Ectodermal cell (in vitro differentiated cells): ENCODE results near the gene PPFIBP2.

Experiments
- H3K27ac ChIP-seq: 2 replicates; pipeline ENCODE4 v1.7.0; 2013; ENCODE audit warnings: mild to moderate bottlenecking, low read depth, low read length; ENCODE audit not compliant: insufficient read depth, poor library complexity, severe bottlenecking
- H3K27me3 ChIP-seq: 2 replicates; pipeline ENCODE4 v1.7.0; 2013; ENCODE audit warnings: mild to moderate bottlenecking, low read length; ENCODE audit not compliant: insufficient read depth, control insufficient read depth, poor library complexity, severe bottlenecking
- H3K36me3 ChIP-seq: one replicate; pipeline ENCODE4 v1.7.0; 2013; ENCODE audit warnings: low read length; ENCODE audit not compliant: control insufficient read depth, insufficient read depth
- H3K4me1 ChIP-seq: one replicate; pipeline ENCODE4 v1.7.0; 2013; ENCODE audit warnings: low read length; ENCODE audit not compliant: control insufficient read depth, insufficient read depth
- H3K4me3 ChIP-seq: 2 replicates; pipeline ENCODE4 v1.7.0; 2013; ENCODE audit warnings: low read depth, low read length, control low read depth; ENCODE audit not compliant: insufficient read depth
- H3K9me3 ChIP-seq: 2 replicates; pipeline ENCODE4 v1.7.0; 2013; ENCODE audit warnings: mild to moderate bottlenecking, low read length, moderate library complexity; ENCODE audit not compliant: control insufficient read depth
- WGBS, 2 experiments: methylation state at CpG; one replicate each; pipeline ENCODE4 v1.1.7; 2013; ENCODE audit warnings: missing lambda C conversion rate in 2 of 2; 5-methylcytosine and 5-hydroxymethylcytosine counted together

Gene PPFIBP2

DNA sequence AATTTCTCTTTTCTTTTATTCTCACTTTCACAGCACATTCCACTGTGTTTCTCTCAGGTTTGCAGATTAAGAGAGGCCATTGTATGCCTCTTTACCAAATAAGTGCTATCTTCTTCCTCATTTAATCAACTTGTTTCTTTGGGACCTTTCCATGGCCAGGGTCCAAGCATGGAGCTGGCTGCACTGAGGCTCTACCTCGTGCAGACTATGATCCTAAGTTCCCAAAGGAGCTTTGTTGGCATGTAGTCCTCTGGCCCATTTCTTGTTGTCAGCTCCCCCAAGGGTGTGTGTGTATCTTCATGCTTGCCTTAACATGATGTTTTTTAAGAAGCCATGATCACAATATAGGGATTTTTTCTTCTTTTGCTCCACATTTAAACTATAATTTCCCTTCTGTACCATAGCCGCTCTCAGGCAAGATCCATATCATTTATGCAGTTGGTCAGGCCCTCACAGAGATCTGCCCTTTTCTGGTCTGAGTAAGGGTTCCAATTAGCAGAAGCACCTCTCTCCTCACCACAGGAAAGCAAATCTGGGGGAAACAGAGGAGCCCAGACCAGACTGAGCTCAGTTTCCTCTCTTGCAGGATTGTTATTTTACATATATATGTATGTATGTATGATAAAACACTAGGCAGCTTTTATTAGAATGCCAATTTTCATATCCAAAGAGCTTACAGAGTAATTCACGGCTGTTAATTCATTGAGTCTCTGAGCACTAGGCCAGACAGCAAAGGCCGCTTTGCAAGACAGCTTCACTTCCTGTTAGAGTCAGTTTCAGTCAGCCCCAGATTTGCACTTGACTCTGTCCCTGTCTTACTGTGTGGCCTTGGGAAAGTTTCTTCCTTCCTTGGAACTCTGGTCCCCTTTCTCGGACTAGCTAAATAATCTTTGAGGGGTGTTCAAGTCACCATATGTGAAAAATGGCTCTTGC is 125.2 kb downstream of the PPFIBP2 start:
- Histone ChIP-seq H3K36me3 (no peaks in the 10 kb centered on the region), H3K4me1 (peaks cover 3% of the 10 kb centered on the region), H3K27ac (no peak overlapping the region), H3K9me3 (no peaks in the 10 kb centered on the region), H3K27me3 (no peaks in the 10 kb centered on the region), H3K4me3 (no peak overlapping the region)
- 91 to 92% methylated on average over 5 of the region's 5 CpGs for WGBS, 2 experiments

DNA sequence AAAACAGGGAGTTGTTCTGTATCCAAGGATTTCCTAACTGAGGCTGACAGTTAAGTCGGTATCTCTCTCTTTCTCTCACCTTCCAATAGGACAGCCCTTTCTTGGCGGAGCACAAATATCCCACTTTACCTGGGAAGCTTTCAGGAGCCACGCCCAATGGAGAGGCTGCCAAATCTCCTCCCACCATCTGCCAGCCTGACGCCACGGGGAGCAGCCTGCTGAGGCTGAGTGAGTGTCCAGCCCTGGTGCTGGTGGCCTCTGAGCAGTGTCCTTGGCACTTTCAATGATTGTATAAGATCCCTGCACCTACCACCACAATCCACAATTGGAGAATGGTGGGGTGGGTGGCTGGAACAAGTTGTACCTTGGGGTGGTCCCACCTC is 125.8 kb downstream of the PPFIBP2 start:
- WGBS, 2 experiments = 91 to 92% methylated on average over 5 of the region's 5 CpGs
- Histone ChIP-seq H3K36me3 (no peaks in the 10 kb centered on the region), H3K27ac (no peak overlapping the region), H3K27me3 (no peaks in the 10 kb centered on the region), H3K4me3 (no peak overlapping the region), H3K4me1 (peaks cover 3% of the 10 kb centered on the region), H3K9me3 (no peaks in the 10 kb centered on the region)

- 93 to 97% methylated on average over 6 of the region's 6 CpGs for WGBS, 2 experiments
- H3K27me3 ChIP-seq = no peaks in the 10 kb centered on the region
- peaks cover 3% of the 10 kb centered on the region for H3K4me1 ChIP-seq
- H3K4me3 ChIP-seq = no peak overlapping the region
- H3K27ac ChIP-seq = no peak overlapping the region
- no peaks in the 10 kb centered on the region for H3K9me3 ChIP-seq
- H3K36me3 ChIP-seq = no peaks in the 10 kb centered on the region
Measured at GRCh38 chr11:7640816-7641215, 127.0 kb downstream of the PPFIBP2 start.

DNA sequence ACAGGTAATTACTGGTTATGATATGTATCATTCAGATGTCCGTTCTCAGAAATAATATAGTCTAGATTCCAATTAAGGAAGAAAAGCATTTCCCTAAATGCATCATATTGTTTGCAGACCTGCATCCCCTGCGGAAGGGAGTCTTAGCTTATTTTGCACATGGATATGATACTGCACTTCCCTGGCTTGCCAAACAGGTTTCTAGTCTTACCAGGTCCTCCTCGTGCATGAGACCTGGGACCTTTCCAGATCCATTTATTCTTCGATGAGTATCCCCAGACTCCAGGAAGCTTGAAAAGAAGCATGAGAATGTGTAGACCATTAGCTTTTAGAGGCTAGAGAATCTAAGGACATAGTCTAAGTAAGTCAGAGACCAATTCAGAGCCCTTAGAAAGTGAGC is 128.9 kb downstream of the PPFIBP2 start:
- Histone ChIP-seq H3K27me3 (no peaks in the 10 kb centered on the region), H3K27ac (no peak overlapping the region), H3K9me3 (no peaks in the 10 kb centered on the region), H3K4me1 (peaks cover 3% of the 10 kb centered on the region), H3K4me3 (no peak overlapping the region), H3K36me3 (no peaks in the 10 kb centered on the region)
- WGBS, 2 experiments = 68% methylated on average over 3 to 4 of the region's 4 CpGs

DNA sequence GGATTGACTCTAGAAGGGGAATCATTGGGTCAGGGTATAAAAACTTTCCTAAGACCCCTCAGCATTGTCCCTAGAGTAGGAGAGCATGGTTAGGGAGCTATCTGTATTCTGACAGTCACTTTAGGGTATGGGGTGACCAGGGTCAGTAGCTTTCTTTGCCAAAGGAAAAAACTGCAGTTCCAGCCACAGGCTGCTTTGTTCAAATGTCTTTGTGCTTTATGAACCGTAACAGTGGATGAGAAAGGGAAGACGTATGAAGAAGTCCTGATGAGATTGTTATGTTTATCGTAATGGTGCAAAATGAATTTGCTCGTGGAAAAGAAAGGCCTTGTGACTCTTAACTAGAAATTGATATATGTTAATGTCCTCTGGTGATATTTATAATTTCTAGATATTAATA is 129.5 kb downstream of the PPFIBP2 start:
- Histone ChIP-seq H3K27me3 (no peaks in the 10 kb centered on the region), H3K9me3 (no peaks in the 10 kb centered on the region), H3K36me3 (no peaks in the 10 kb centered on the region), H3K4me1 (peaks cover 3% of the 10 kb centered on the region), H3K27ac (no peak overlapping the region), H3K4me3 (no peak overlapping the region)
- 72 to 74% methylated on average over 4 of the region's 4 CpGs for WGBS, 2 experiments

DNA sequence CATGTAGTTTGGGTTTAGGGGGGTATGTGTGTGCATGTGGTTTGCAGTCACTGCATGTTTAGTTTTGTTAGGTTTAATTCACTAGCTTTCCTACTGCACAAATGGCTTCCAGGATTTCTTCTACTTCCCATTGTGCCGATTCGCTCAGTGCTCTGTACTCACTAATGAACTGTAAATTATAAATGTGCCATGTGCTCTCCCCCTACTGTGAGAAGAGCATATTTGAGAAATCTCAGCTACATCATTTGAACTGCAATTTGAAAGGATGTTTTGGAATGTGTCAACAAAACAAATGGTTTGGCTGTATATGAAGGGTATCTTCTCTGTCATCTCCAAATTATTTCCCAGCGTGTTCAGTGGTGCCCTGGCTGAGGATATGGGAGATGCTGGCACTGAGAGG is 131.4 kb downstream of the PPFIBP2 start:
- Histone ChIP-seq H3K9me3 (no peaks in the 10 kb centered on the region), H3K27me3 (no peaks in the 10 kb centered on the region), H3K4me3 (no peak overlapping the region), H3K36me3 (no peaks in the 10 kb centered on the region), H3K27ac (no peak overlapping the region), H3K4me1 (peaks cover 3% of the 10 kb centered on the region)
- WGBS, 2 experiments = 89 to 97% methylated on average over 3 of the region's 3 CpGs

DNA sequence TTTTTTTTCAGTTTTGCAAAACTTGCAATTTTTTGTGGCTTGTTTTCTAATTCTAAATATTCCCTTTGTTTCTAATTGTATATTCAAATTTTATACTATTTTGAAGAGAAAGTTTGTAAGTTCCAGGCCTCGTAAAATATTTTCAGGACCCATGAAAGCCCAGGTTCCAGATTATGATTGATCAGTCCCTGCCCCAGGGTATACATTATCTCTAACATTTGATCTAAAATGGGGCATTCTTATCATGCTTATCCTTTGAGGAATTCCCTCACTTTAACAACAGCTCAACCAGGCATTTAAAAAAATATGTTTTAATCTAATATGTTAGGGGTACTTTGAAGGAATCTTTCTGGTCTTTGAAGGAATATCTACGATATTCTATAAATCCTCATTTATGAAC is 133.1 kb downstream of the PPFIBP2 start:
- Histone ChIP-seq H3K27me3 (no peaks in the 10 kb centered on the region), H3K9me3 (no peaks in the 10 kb centered on the region), H3K36me3 (no peaks in the 10 kb centered on the region), H3K27ac (no peak overlapping the region), H3K4me1 (peaks cover 3% of the 10 kb centered on the region), H3K4me3 (no peak overlapping the region)
- 88 to 100% methylated on average over 1 to 2 of the region's 2 CpGs for WGBS, 2 experiments

DNA sequence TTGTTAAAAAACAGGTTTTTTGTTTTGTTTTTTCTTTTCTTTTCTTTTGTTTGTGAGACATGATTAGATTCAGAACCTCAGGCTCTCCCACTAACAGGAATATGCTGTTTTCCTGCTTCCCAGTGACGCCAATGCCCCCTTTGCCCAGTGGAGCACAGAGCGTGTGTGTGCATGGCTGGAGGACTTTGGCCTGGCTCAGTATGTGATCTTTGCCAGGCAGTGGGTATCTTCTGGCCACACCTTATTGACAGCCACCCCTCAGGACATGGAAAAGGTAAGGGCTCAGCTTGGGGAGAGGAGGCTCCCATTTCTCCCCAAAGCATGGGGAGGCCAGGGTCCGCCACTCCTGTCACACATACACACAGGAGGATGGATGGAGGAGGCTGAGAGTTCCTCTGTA is 134.5 kb downstream of the PPFIBP2 start:
- Histone ChIP-seq H3K4me1 (peaks cover 1% of the 10 kb centered on the region), H3K27ac (no peak overlapping the region), H3K36me3 (no peaks in the 10 kb centered on the region), H3K27me3 (no peaks in the 10 kb centered on the region), H3K9me3 (no peaks in the 10 kb centered on the region), H3K4me3 (no peak overlapping the region)
- 90 to 95% methylated on average over 3 of the region's 3 CpGs for WGBS, 2 experiments

DNA sequence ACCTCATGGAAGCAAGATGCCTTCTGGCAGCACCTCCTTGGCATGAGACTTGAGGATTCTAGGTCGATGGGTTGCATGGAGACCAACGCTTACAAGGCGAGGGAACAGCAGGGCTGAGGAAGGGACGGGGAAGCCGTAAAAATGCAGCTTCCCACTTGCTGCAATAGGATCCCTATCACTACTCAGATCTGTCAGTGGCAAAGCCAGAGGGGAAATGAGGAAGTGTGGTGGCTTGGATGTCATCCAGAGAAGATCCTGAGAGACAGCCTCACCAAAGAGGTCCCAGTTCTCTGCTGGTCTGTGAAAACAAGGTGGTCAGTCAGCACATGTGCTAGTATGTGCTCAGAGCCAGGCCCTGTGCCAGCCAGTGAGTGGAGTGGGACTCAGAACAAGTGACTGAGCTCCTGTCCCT is 137.3 kb downstream of the PPFIBP2 start:
- Histone ChIP-seq H3K9me3 (no peaks in the 10 kb centered on the region), H3K4me1 (no peaks in the 10 kb centered on the region), H3K27me3 (no peaks in the 10 kb centered on the region), H3K4me3 (no peak overlapping the region), H3K36me3 (no peaks in the 10 kb centered on the region), H3K27ac (no peak overlapping the region)
- 92 to 94% methylated on average over 5 of the region's 5 CpGs for WGBS, 2 experiments

DNA sequence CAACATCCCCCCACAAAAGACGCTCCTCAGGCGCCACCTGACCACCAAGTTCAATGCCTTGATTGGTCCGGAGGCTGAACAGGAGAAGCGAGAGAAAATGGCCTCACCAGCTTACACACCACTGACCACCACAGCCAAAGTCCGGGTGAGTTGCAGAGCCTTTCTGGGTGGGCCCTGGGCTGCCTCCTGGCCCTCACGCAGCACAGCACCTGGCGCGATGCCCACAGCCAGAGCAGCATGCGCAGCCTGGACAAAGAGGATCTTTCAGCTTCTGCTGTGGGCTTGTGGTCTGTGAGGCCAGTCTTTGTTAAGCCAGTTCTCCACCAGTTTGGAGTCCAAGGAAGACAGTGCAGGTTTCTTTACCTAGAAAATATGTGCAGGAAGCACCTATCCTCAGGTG is 137.9 kb downstream of the PPFIBP2 start:
- no peak overlapping the region for H3K27ac ChIP-seq
- WGBS, 2 experiments = 96 to 98% methylated on average over 9 of the region's 9 CpGs
- no peak overlapping the region for H3K4me3 ChIP-seq
- H3K36me3 ChIP-seq = no peaks in the 10 kb centered on the region
- H3K9me3 ChIP-seq = no peaks in the 10 kb centered on the region
- no peaks in the 10 kb centered on the region for H3K27me3 ChIP-seq
- H3K4me1 ChIP-seq = no peaks in the 10 kb centered on the region
